Upper lobe of left lung (tissue), 6 donors: Measurements from ENCODE around the gene DHX38. TPM values are rescaled to one million over a fixed set of nuclear protein-coding genes. Genes with fewer than 3 reads are reported as not detected.

ENCODE experiments used
- ATAC-seq, 2 donors: fragments of 200-7000 bp; cut with Tn5 transposase; one replicate each; pipeline ENCODE4 v1.9.1; 2022; ENCODE audit warnings: mild to moderate bottlenecking in 2 of 2, moderate library complexity in 2 of 2; ENCODE audit not compliant: low FRiP score in 2 of 2
- DNase-seq, 2 donors: peaks; one replicate each; pipeline ENCODE4 v3.0.0-alpha.2; 2019 to 2020
- H3K27ac ChIP-seq, 4 donors: fragments of 200-600 bp; sonication (generic); one replicate each; pipeline ENCODE4 v1.5.1; 2016 to 2019
- H3K27me3 ChIP-seq, 4 donors: fragments of 200-600 bp; sonication (generic); one replicate each; pipeline ENCODE4 v1.5.1; 2017 to 2019
- H3K36me3 ChIP-seq, 4 donors: fragments of 200-600 bp; sonication (generic); one replicate each; pipeline ENCODE4 v1.5.1; 2016 to 2019
- H3K4me1 ChIP-seq, 4 donors: fragments of 200-600 bp; sonication (generic); one replicate each; pipeline ENCODE4 v1.5.1; 2018 to 2019
- H3K4me3 ChIP-seq, 4 donors: fragments of 200-600 bp; sonication (generic); one replicate each; pipeline ENCODE4 v1.5.1; 2017 to 2019; ENCODE audit warnings: mild to moderate bottlenecking in 2 of 4, moderate library complexity in 1 of 4
- H3K9me3 ChIP-seq, 4 donors: fragments of 200-600 bp; sonication (generic); one replicate each; pipeline ENCODE4 v1.5.1; 2018 to 2019
- CTCF ChIP-seq, 6 experiments: fragments of 450-650 bp in 4 of 6; fragments of 200-600 bp in 2 of 6; sonication (generic) in 2 of 6; IDR thresholded peaks; one replicate each; pipeline ENCODE4 v1.5.1; 2016 to 2019; ENCODE audit warnings: antibody characterized with exemption in 6 of 6
- EP300 ChIP-seq, 4 donors: sonication (generic); formaldehyde crosslinking; IDR thresholded peaks; one replicate each; pipeline ENCODE4 v1.5.1; 2017; ENCODE audit warnings: antibody characterized with exemption in 4 of 4, control low read depth in 2 of 4
- POLR2A ChIP-seq, 4 donors: fragments of 450-650 bp; IDR thresholded peaks; one replicate each; pipeline ENCODE4 v1.5.1; 2016 to 2017; ENCODE audit warnings: antibody characterized with exemption in 4 of 4, mild to moderate bottlenecking in 2 of 4
- POLR2AphosphoS5 ChIP-seq, 2 donors: sonication (generic); formaldehyde crosslinking; IDR thresholded peaks; one replicate each; pipeline ENCODE4 v1.5.1; 2017; ENCODE audit warnings: antibody characterized with exemption in 2 of 2
- WGBS, 2 donors: methylation state at CpG; one replicate each; pipeline ENCODE4 v1.1.5; 2017 to 2018; 5-methylcytosine and 5-hydroxymethylcytosine counted together
- total RNA-seq, 6 donors: library from RNA; depleted of rRNA in 4 of 6; stranded (reverse); fragments of >200 nt in 4 of 6; gene quantifications; one replicate each; pipeline versions ENCODE4 v1.1.0 to v1.2.1, GENCODE V29; 2016 to 2021
- donor health status: DM: no; HTN: no; CAD: no; lungs with moderate emphysema.
- donor health status: DM: no; HTN: yes; CAD: no; lungs with severe emphysema.

The DHX38 gene
- total RNA-seq, 6 donors from 2014 or later, result 45.9 to 211 (median 76.8) TPM

GRCh38 chr16:72122916-72123315 is 29.3 kb downstream of the DHX38 start:
- H3K4me3 ChIP-seq, result no peak overlapping the region
- no peaks in the 10 kb centered on the region for H3K27me3 ChIP-seq
- H3K9me3 ChIP-seq, result no peaks in the 10 kb centered on the region
- ATAC-seq (no peak), DNase-seq (no peak)
- peaks cover 0 to 10% (median 6%) of the 10 kb centered on the region in 4 donors for H3K4me1 ChIP-seq
- no peaks in the 10 kb centered on the region for H3K36me3 ChIP-seq
- TF ChIP-seq CTCF (IDR thresholded peaks at IDR 0.05), result no peak
- TF ChIP-seq EP300 (IDR thresholded peaks at IDR 0.05), result no peak
- no peak for TF ChIP-seq POLR2AphosphoS5 (IDR thresholded peaks at IDR 0.05)
- TF ChIP-seq POLR2A (IDR thresholded peaks at IDR 0.05), result no peak
- 90 to 92% methylated on average over 8 to 11 of the region's 11 CpGs for WGBS, 2 donors
- no peak overlapping the region for H3K27ac ChIP-seq

GRCh38 chr16:72123426-72123825 is 29.8 kb downstream of the DHX38 start:
- Histone ChIP-seq H3K4me3 (no peak overlapping the region), H3K36me3 (no peaks in the 10 kb centered on the region), H3K27ac (no peak overlapping the region), H3K9me3 (no peaks in the 10 kb centered on the region), H3K27me3 (no peaks in the 10 kb centered on the region), H3K4me1 (peaks cover 0 to 10% (median 6%) of the 10 kb centered on the region in 4 donors)
- TF ChIP-seq POLR2AphosphoS5 (IDR thresholded peaks at IDR 0.05), result no peak
- no peak for TF ChIP-seq POLR2A (IDR thresholded peaks at IDR 0.05)
- no peak for TF ChIP-seq EP300 (IDR thresholded peaks at IDR 0.05)
- TF ChIP-seq CTCF (IDR thresholded peaks at IDR 0.05), result no peak
- ATAC-seq (no peak), DNase-seq (no peak)
- WGBS, 2 donors, result 78 to 83% methylated on average over 8 of the region's 8 CpGs

- ATAC-seq, result no peak
- no peak for TF ChIP-seq CTCF (IDR thresholded peaks at IDR 0.05)
- TF ChIP-seq EP300 (IDR thresholded peaks at IDR 0.05), result no peak
- TF ChIP-seq POLR2A (IDR thresholded peaks at IDR 0.05), result no peak
- TF ChIP-seq POLR2AphosphoS5 (IDR thresholded peaks at IDR 0.05), result no peak
- no peak overlapping the region for H3K27ac ChIP-seq
- peaks cover 0 to 10% (median 6%) of the 10 kb centered on the region in 4 donors for H3K4me1 ChIP-seq
- H3K9me3 ChIP-seq, result no peaks in the 10 kb centered on the region
- WGBS, 2 donors, result 95 to 100% methylated on average over 2 to 3 of the region's 3 CpGs
- DNase-seq, result no peak
- H3K27me3 ChIP-seq, result no peaks in the 10 kb centered on the region
- H3K36me3 ChIP-seq, result no peaks in the 10 kb centered on the region
- H3K4me3 ChIP-seq, result no peak overlapping the region
Measured at GRCh38 chr16:72124148-72124547, 30.5 kb downstream of the DHX38 start.

GRCh38 chr16:72124761-72125634 is 31.4 kb downstream of the DHX38 start:
- peak overlapping the region in 2 of 4 donors; percentile 25 to 67 for H3K27ac ChIP-seq
- TF ChIP-seq CTCF (IDR thresholded peaks at IDR 0.05) (peak; percentile 57 to 80 (median 74)), EP300 (IDR thresholded peaks at IDR 0.05) (no peak)
- ATAC-seq, result peak; percentile 81 to 89
- H3K4me3 ChIP-seq, result no peak overlapping the region
- H3K9me3 ChIP-seq, result no peaks in the 10 kb centered on the region
- H3K36me3 ChIP-seq, result no peaks in the 10 kb centered on the region
- WGBS, 2 donors, result 37 to 44% methylated on average over 10 to 13 of the region's 13 CpGs
- DNase-seq, result peak in 1 of 2 donors; percentile 56
- peaks cover 0 to 10% (median 6%) of the 10 kb centered on the region in 4 donors for H3K4me1 ChIP-seq
- no peaks in the 10 kb centered on the region for H3K27me3 ChIP-seq
